Fibroblast of pulmonary artery (primary cell): ENCODE measurements around the gene CCDC85A.

Experiments used
- DNase-seq: peaks from one replicate; pipeline ENCODE4 v3.0.0-alpha.2; 2010; ENCODE audit warnings: low read depth
- H3K4me3 ChIP-seq: replicated peaks from 2 replicates; pipeline ENCODE4 v1.5.1; 2011; ENCODE audit warnings: low read depth, mild to moderate bottlenecking, control low read depth, low read length, moderate library complexity
- CTCF ChIP-seq: IDR thresholded peaks from 2 replicates; pipeline ENCODE4 v1.5.1; 2011; ENCODE audit warnings: mild to moderate bottlenecking, control low read depth, low read length, inconsistent platforms; ENCODE audit errors: missing control alignments

Gene CCDC85A

GRCh38 chr2:56217106-56217505, 33.3 kb downstream of the CCDC85A start:
- no peak overlapping the region for H3K4me3 ChIP-seq
- DNase-seq = no peak
- TF ChIP-seq CTCF = no peak

GRCh38 chr2:56222481-56222880, 38.7 kb downstream of the CCDC85A start:
- no peak for DNase-seq
- no peak overlapping the region for H3K4me3 ChIP-seq
- no peak for TF ChIP-seq CTCF

GRCh38 chr2:56224316-56224715, 40.5 kb downstream of the CCDC85A start:
- TF ChIP-seq CTCF = no peak
- DNase-seq = peak; percentile 32
- no peak overlapping the region for H3K4me3 ChIP-seq

- peak; percentile 27 for DNase-seq
- TF ChIP-seq CTCF = no peak
- H3K4me3 ChIP-seq = no peak overlapping the region
These were observed 44.0 kb downstream of the CCDC85A start for GRCh38 chr2:56227811-56228210.

- TF ChIP-seq CTCF = no peak
- DNase-seq = no peak
- H3K4me3 ChIP-seq = no peak overlapping the region
These were observed 45.7 kb downstream of the CCDC85A start for GRCh38 chr2:56229397-56230060.

GRCh38 chr2:56230156-56230555, 46.4 kb downstream of the CCDC85A start:
- no peak for TF ChIP-seq CTCF
- DNase-seq = peak; percentile 21
- H3K4me3 ChIP-seq = no peak overlapping the region

GRCh38 chr2:56231361-56231760, 47.6 kb downstream of the CCDC85A start:
- no peak for TF ChIP-seq CTCF
- no peak overlapping the region for H3K4me3 ChIP-seq
- no peak for DNase-seq
